Measurements from ENCODE around the gene GAB2.

- TF ChIP-seq CTCF (IDR thresholded peaks at IDR 0.05) (no peak), EP300 (IDR thresholded peaks at IDR 0.05) (no peak), POLR2A (IDR thresholded peaks at IDR 0.05) (no peak), POLR2AphosphoS5 (IDR thresholded peaks at IDR 0.05) (no peak)
Measured at GRCh38 chr11:78457448-78457847, 39.8 kb upstream of the GAB2 start.
